HG02798 (cell line): ENCODE results near the gene LCAT.
"Not testable (repeated sequence)": the region's sequence is repeated elsewhere in the genome, so short reads cannot be mapped to it uniquely, and the experiment has no call there.

ENCODE experiments used
- ATAC-seq: cut with Tn5 transposase; IDR thresholded peaks from one replicate; pipeline ENCODE4 v1.9.1; 2021; ENCODE audit warnings: mild to moderate bottlenecking; ENCODE audit not compliant: unreplicated experiment, poor library complexity

Gene LCAT

DNA sequence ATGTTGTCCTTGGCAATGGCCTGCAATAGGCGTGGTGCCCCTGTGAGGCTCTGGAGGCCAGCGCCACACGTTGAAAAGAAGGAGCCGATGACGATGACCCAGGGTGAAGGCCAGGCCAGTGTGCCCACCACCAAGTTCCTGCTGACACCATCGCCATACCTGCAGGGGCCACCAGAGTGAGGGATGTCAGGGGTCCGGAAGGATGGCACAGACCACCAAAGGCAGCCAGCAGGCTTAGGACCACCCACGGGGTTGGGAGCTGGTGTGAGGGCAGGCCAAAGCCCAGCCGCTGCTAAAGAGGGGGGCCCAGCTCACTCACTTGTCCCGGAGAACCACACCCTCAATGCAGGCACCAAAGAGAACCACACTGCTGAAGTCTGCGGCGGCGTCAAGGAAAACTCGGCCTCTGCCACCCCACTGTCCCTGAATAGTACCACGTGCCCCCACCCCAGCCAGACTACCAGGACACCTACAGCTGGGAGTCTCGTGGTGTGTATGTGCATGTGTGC is 6.5 kb upstream of the LCAT start:
- ATAC-seq, result no peak

GRCh38 chr16:67949645-67950044 is 5.7 kb upstream of the LCAT start:
- ATAC-seq, result no peak

DNA sequence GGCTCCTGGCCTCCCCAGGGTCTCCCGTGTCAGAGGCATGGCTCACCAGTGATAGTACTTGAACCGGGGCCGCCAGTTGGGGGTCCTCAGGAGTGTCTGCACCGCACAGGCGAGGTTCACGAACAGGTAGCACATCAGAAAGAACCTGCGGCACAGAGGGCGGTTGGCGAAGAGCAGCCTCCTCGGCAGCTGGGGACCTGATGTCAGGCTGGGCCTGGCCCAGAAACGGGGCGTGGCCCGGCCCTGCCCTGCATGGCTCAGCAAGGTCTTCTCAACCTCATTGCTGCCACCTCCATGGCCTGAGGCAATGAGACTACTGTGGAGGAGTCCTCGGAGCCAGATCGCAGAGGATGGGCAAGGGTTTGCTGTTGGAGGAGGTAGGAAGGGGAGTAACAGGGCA is 4.1 kb upstream of the LCAT start:
- ATAC-seq, result no peak

DNA sequence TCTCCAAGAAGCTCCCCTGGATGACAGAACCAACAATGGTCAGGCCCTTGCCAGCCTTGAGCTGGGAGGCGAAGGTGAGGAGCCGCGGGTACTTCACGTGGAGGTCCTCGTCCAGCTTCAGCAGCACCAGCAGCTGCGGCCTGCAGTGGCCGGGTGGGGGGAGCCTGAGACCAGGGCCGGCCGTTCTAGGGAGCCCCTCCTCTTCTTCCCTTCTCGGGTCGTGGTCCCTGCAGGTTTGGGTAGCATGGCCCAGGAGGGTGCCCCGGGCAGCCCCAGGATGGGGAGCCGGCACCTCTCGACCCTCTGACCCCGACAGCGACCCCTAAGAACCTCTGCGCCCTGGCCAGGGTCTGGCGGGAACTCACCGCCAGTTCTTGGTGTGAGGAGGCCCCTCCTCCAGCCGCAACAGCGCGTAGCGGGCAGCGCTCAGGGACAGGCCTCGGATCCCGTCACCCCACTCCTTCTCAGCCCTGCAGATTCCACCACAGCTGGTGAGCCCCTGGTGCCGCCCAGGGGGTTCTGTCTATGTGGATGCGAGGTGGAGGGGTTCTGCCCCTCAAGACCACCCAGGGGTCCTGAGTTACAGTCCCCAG is 3.1 kb upstream of the LCAT start:
- ATAC-seq, result no peak

- ATAC-seq, result no peak
These were observed 2.2 kb upstream of the LCAT start for GRCh38 chr16:67946128-67946569.

DNA sequence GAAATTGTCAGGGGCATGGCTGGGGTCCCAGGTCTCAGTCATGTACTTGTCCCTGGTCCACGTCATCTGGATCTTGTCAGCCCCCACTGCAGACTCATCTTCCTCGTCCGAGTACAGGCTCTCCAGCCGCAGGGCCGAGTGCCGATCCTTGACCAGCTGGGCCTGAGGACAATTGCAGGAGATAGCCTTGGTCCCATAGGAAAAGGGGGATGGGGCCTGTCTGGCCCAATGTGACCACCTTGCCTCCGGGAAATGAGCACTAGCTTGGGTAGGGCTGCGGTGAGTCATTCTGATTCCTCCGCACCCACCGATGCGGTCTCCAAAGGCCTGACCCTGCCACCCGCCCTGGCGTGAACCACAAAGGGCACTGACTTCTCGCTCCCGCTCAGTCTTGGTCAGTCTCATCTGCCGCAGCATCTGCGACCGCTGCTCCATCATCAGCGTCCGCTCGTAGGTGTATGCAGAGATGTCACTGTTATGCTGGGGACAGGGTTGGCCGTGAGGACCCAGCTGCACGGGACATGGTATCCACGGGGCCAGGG is 1.5 kb upstream of the LCAT start:
- ATAC-seq, result no peak

DNA sequence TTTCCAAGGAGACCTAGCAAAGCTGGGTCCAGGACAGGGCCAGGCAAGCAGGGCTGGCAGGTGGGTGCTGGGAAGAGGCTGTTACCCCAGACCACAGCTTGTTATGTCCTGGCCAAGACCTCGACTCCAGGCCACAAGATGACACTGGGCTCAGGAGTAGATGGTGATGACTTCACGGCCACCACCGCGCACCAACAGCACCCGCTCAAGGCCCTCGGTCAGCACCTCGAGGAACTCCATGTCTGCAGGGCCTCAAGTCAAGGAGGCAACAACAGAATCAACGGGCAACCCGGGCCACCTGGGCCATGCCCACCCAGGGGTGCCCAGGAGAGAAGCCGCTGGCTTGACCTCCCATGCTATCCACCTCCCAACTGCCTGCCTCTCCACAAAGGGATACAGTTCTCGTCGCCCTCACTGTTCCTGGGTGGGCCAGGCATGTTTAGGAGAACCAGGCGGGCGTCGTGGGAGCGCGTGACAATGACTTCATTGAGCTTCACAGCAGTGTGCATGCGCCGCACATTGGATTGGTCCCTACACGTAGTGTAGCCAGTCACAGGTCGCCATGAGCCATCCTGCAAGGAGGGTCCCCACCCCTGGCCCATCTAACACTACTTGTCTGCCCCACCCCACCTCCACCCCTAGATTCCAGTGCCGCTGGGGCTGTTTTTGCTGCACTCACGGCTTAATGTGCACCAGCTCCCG is 921 bp upstream of the LCAT start:
- ATAC-seq, result no peak

- no peak for ATAC-seq
These were observed 683 bp downstream of the LCAT start for GRCh38 chr16:67943256-67943618.

GRCh38 chr16:67942510-67943255 is 1.2 kb downstream of the LCAT start:
- ATAC-seq, result no peak

- no peak for ATAC-seq
These were observed 1.8 kb downstream of the LCAT start for GRCh38 chr16:67942200-67942509.

DNA sequence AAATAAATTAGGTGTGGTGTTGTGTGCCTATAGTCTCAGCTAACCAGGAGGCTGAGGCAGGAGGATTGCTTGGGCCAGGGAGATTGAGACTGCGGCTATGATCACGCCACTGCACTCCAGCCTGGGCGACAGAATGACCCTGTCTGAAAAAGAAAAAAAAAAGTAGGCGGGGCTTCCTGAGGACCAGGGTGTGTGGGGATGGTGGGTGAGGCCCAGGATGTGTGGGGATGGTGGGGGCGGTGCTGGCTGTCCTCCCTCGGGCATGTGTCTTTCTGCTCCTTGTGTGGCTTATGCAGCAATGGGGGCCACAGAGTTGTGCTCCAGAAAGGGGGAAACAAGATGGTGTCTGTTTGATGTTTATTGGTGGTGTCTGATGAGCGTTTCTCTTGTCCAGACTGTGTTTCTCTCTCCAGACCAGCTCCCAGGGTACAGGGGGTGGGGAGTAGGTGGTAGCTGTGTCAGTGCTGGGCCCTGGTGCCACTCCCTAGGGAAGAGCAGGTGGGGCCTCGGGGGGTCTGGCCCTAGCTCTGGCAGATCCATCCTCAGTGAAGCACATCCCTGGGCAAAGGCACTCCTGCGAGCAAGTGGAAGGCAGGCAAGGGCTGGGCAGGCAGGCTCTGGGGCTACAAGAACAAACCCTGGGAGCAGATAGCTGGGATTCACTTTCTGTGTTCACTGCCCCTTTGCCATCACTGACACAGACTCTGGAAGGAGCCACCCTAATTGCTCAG is 2.3 kb downstream of the LCAT start:
- no peak for ATAC-seq

DNA sequence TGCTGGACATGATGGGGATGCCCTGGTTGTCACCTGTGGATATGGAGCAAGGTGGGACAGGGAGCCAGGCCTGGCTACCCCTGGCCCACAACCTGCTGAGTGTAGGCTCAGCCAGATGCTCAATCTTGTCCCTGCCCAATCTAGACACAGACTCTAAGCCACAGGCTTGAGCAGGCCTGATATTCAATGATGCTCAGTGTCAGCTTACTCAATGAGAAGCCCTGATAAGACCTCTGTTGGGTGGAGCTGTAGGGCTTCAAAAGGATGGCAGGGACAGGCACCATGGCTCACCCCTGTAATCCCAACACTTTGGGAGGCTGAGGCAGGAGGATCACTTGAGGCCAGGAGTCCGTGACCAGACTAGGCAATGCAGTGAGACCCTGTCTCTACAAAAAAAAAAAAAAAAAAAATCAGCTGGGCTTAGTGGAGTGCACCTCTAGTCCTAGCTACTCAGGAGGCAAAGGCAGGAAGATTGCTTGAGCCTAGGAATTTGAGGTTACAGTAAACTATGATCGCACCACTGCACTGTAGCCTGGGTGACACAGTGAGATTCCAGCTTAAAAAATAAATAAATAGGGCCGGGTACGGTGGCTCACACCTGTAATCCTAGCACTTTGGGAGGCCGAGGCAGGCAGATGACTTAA is 3.4 kb downstream of the LCAT start:
- no peak for ATAC-seq

GRCh38 chr16:67939507-67940445 is 4.1 kb downstream of the LCAT start:
- no peak for ATAC-seq

DNA sequence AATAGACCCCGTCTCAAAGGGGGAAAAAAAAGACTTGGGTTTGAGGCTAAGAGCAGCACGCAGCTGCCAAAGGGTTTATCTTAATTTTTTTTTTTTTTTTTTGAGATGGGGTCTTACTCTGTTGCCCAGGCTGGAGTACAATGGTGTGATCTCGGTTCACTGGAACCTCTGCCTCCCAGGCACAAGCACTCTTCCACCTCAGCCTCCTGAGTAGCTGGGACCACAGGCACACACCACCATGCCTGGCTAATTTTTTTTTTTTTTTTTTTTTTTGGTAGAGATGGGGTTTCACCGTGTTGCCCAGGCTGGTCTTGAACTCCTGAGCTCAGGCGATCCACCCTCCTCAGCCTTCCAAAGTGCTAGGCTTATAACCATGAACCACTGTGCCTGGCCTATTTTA is 6.2 kb downstream of the LCAT start:
- not testable (repeated sequence) for ATAC-seq

GRCh38 chr16:67936880-67937605 is 6.9 kb downstream of the LCAT start:
- ATAC-seq, result peak; percentile 57

GRCh38 chr16:67936124-67936879 is 7.6 kb downstream of the LCAT start, which contains the start of gene PSMB10:
PSMB10 (minus strand) TSS chr16:67936850; CDS start chr16:67936749, 101 bp downstream.
- no peak for ATAC-seq

- peak; percentile 94 for ATAC-seq
These were observed 8.4 kb downstream of the LCAT start for GRCh38 chr16:67935402-67936123.
